GM19452 (cell line): Measurements from ENCODE around the gene PRKG1.
"Not testable (repeated sequence)": the region's sequence is repeated elsewhere in the genome, so short reads cannot be mapped to it uniquely, and the experiment has no call there.

Source experiments
- ATAC-seq: cut with Tn5 transposase; IDR thresholded peaks from one replicate; pipeline ENCODE4 v1.9.1; 2021; ENCODE audit not compliant: unreplicated experiment

PRKG1 gene

DNA sequence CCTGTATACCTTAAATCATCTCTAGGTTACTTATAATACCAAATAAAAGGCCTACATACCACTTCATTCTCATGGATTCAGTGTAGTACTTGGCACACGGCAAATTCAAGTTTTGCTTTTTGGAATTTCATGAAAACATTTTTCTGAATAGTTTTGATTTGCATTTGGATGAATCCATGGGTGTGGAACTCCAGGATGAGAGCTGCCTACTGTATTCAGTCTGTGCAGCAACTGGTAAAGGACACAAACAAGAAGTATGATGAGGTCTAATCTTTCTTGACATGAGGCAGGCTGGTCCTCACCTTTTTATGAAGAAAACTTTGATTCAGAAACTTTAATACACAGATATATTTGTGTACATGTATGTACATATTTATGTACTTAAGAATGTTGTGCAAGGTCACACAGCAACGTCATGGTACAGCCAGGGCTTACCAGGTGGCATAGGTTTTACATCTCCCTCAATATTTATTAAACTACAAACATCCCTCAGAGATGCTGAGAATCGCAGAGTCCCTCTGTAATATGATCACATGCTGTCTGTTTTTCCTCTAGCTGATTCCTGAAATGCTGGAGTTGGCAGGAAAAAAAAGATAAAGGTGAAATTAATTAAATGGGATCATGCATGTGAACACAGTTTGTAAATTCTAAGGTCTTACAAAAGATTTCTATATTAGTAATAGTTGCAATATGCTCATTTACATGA is 239.6 kb downstream of the PRKG1 start:
- ATAC-seq, result no peak

DNA sequence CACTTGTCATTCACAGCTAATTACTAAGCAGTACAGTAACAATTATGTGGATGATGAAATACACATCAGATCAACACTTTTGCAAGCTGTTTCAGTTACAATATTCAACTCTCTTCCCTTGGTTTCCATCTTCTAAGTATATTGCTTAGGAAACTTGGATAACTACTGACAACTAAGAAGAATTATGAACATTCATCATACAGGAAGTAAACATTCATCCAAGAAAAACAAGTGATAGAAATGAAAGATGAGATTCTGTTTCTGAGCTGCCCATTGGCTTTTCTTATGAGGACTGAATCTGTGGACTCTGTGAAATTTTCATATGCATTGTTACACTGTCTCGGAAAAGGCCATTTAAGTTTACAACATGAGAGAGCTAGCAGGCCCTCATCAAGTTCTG is 240.2 kb downstream of the PRKG1 start:
- ATAC-seq, result no peak

DNA sequence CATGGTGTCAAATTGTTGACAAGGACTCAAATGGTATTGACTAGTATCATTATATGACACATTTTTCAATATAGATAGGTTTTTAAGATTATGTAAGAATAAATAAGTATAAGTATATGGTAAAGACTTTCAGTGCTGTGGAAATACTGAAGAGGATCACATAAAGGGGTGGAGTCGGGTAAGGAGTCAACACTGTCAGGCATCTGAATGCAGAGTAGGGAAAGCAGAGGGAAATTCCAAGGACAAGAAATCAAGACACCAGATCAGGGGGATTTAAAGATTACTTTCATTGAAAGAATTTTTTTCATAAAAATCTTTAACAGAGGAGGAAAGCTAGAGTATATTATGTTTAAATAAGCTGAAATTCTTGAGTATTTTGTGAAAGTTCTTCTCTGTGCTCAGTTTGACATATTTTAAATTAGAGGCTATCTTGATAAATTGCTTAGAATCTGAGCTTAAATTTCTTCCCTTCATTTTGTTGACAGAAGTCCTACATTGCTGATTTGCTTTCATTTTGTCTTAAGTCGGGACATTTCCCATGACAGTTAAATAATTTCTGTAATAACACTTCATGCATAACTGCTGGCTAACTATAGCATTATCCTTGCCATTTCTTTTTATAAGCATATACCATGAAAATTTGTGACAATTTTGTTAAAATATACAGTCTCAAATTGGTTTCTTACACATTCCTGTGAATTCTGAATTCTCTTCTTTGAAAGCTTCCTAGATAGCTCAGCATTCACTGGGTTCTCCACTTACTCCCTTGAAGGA is 244.3 kb downstream of the PRKG1 start:
- no peak for ATAC-seq

- no peak for ATAC-seq
These were observed 244.8 kb downstream of the PRKG1 start for GRCh38 chr10:51319173-51319435.

DNA sequence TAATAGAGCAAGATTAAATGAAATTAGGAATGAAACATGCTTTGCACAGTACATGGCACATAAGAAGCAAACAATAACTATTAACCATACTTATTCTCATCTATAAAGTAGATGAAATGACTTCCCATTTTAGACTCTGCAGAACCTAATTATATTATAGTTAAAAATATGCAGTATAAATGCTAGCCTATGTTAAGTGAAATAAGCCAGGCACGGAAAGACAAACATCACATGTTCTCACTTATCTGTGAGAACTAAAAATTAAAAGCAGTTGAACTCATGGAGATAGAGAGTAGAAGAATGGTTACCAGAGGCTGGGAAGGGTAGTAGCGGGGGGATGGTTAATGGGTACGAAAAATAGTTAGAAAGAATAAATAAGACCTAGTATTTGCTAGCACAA is 247.0 kb downstream of the PRKG1 start:
- no peak for ATAC-seq

GRCh38 chr10:51321980-51322379 is 247.7 kb downstream of the PRKG1 start:
- no peak for ATAC-seq

DNA sequence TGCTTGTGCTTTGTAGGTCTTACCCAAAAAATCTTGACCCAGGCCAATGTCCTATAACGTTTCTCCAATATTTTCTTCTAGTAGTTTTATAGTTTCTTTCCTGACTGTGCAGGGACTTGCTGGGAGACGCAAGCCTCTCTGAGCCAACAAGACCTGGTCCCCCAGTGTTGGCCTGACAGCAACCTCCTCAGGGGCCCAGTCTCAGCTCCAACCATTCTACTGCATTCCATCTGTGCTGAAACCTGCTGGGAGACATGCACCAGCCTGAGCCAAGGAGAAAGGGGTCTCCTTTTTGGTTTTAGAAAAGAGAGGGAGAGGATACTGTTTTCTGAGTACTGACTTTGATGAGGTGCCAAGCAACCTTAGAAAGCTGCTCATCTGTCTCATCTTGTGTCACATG is 251.4 kb downstream of the PRKG1 start:
- no peak for ATAC-seq

- ATAC-seq, result no peak
These were observed 251.9 kb downstream of the PRKG1 start for GRCh38 chr10:51326174-51326573.

GRCh38 chr10:51327432-51327831 is 253.1 kb downstream of the PRKG1 start:
- no peak for ATAC-seq

DNA sequence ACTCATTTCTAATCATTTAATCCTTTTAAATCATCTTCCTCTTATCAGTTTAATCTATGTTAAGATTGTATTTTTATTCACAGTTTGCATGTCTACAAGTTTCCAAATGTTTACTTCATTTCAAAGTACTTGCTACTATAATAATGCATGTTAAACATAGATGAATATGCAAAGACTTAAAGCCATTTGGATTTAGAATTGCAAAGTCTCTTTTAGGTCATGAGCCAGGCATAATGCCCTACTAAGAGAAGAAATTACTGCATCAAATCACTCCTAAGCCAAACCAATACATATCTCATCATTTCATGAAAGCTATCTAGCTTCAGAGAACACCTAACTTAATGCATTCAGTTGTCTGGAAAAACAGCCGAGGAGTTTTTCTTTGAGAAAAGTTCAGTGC is 266.1 kb downstream of the PRKG1 start:
- no peak for ATAC-seq

DNA sequence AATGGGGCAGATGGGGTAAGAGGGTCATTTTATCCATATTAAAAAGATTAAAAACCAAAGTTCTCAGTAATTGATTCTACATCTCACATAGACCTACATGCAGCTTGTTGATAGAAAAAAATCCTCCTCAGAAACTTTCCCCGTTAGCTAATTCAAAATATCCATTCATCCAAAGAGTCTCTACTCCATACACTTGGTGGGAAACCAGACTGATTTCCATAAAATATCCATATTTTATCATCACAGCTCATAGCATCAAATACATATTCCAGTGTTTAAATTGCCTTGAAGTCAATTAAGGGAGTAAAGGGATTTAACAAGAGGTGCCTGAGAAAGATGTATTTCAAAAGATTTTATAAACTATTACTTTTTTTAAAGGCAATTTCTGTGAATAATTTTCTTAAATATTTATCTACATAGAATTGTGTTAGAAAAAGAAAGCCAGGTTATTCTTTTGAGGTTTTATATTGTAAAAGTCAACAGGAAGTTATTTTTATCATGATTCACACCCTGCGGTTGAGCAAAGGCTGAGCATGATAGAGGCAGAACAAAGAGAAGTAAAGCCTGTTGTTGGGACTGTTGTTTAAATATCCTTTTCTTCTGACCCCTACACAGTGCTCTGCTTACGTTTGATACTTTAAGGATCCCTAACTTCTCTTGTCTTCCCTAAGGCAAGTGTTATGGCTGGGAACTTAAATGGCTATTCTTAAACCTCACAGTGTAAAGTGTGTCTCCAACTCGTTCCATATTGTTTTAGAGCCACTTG is 266.7 kb downstream of the PRKG1 start:
- no peak for ATAC-seq

GRCh38 chr10:51341745-51342144 is 267.5 kb downstream of the PRKG1 start:
- ATAC-seq, result not testable (repeated sequence)

- ATAC-seq, result no peak
These were observed 268.1 kb downstream of the PRKG1 start for GRCh38 chr10:51342381-51342780.

- no peak for ATAC-seq
These were observed 269.1 kb downstream of the PRKG1 start for GRCh38 chr10:51343391-51343790.

GRCh38 chr10:51344371-51344770 is 270.1 kb downstream of the PRKG1 start:
- ATAC-seq, result no peak

DNA sequence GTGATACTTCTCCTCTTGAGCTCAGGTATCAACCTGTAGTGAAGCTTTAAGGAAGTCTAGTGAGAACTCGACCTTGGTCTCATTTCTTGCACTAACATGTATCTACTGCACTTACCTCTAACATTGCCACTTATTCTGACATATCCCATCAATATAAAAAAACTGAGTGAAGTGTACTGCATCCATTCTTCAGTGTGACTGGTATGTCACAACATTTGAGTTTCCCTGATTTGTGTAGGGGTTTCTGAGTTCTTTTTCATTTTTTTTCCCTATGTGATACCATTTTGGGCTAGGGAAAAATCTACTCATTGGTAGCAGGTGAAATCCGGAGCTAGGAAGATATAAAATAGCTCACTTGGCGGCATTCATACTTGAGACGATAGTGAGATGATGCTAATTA is 274.3 kb downstream of the PRKG1 start:
- no peak for ATAC-seq

- no peak for ATAC-seq
These were observed 282.9 kb downstream of the PRKG1 start for GRCh38 chr10:51357170-51357569.

- ATAC-seq, result no peak
These were observed 283.9 kb downstream of the PRKG1 start for GRCh38 chr10:51358227-51358626.

DNA sequence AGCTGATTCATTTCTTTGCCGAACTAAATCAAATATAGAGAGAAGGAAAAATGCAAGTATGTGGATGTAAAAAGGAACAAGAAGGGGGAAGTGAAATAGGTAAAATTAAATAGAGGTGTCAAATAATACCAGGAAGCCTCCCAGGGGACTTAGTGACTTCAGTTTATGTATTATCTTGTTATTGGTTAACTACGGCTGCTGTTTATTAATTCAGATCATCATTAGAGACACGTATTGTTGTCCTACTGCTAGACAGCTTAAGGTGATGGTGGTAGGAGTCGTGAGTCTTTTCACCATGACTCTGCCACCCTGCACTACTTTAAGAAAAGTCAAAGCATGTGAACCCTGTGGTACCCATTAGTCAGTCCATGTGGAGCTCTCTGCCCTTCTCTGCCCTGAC is 289.1 kb downstream of the PRKG1 start:
- no peak for ATAC-seq

- ATAC-seq, result no peak
These were observed 290.4 kb downstream of the PRKG1 start for GRCh38 chr10:51364674-51365073.

- no peak for ATAC-seq
These were observed 291.8 kb downstream of the PRKG1 start for GRCh38 chr10:51366044-51366443.

GRCh38 chr10:51367127-51367526 is 292.8 kb downstream of the PRKG1 start:
- ATAC-seq, result no peak
